H1 (cell line): Measurements from ENCODE around the gene STAT1. TPM values are rescaled to one million over a fixed set of nuclear protein-coding genes. Genes with fewer than 3 reads are reported as not detected.

ENCODE experiments used
- CTCF ChIA-PET: fragments of 300-600 bp; sonication (Branson Sonifier 250); formaldehyde crosslinking; loops from one replicate; lab custom pipeline; 2021; ENCODE audit not compliant: partially characterized antibody; lab: Charles Lee
- POLR2A ChIA-PET: fragments of 300-600 bp; sonication (Branson Sonifier 250); formaldehyde crosslinking; loops from one replicate; lab custom pipeline; 2021; ENCODE audit warnings: inconsistent platforms; ENCODE audit not compliant: partially characterized antibody; lab: Charles Lee
- DNase-seq, 2 experiments: peaks; one replicate each; pipeline versions ENCODE4 v3.0.0 to v3.0.0-alpha.2; 2010 to 2022; ENCODE audit warnings: low spot score in 2 of 2, low read depth in 1 of 2, mixed read lengths in 1 of 2
- FAIRE-seq: peaks from 2 replicates; lab custom pipeline; 2011; peaks lifted over from hg19 to GRCh38; lab: Jason Lieb, UNC
- H2AFZ ChIP-seq: 2 replicates; pipeline ENCODE4 v1.8.1; 2012; ENCODE audit warnings: low read length, inconsistent platforms
- H2AK5ac ChIP-seq: 2 replicates; pipeline ENCODE4 v1.6.1; 2013; ENCODE audit warnings: low read depth, low read length
- H2BK120ac ChIP-seq: replicated peaks from 2 replicates; pipeline ENCODE3; 2013; ENCODE audit warnings: low read depth, low read length, inconsistent platforms
- H2BK12ac ChIP-seq: 2 replicates; pipeline ENCODE4 v1.6.1; 2013; ENCODE audit warnings: low read depth, low read length
- H2BK15ac ChIP-seq: 2 replicates; pipeline ENCODE4 v1.6.1; 2013; ENCODE audit warnings: low read length
- H2BK20ac ChIP-seq: 2 replicates; pipeline ENCODE4 v1.6.1; 2013; ENCODE audit warnings: low read length
- H2BK5ac ChIP-seq: 2 replicates; pipeline ENCODE4 v1.6.1; 2013; ENCODE audit warnings: low read depth, low read length
- H3K14ac ChIP-seq: 2 replicates; pipeline ENCODE4 v1.6.1; 2013; ENCODE audit warnings: inconsistent platforms; ENCODE audit not compliant: insufficient read length
- H3K18ac ChIP-seq: 2 replicates; pipeline ENCODE4 v1.6.1; 2013; ENCODE audit warnings: low read length; ENCODE audit errors: extremely low read depth
- H3K23ac ChIP-seq: 2 replicates; pipeline ENCODE4 v1.6.1; 2013; ENCODE audit warnings: inconsistent platforms; ENCODE audit not compliant: insufficient read length
- H3K23me2 ChIP-seq: 2 replicates; pipeline ENCODE4 v1.6.1; 2013; ENCODE audit warnings: low read depth, low read length
- H3K27ac ChIP-seq: 2 replicates; pipeline ENCODE4 v1.6.1; 2011; ENCODE audit warnings: low read depth, low read length, inconsistent platforms
- H3K27me3 ChIP-seq, 4 experiments: replicated peaks in 1 of 4; 1 replicate in 1 of 4; 2 replicates in 3 of 4; pipeline versions ENCODE4 v1.6.1 to v1.8.1; 2011 to 2013; ENCODE audit warnings: low read length in 3 of 4, mild to moderate bottlenecking in 3 of 4, inconsistent platforms in 2 of 4, mixed read lengths in 2 of 4, moderate library complexity in 1 of 4; ENCODE audit not compliant: control insufficient read depth in 3 of 4, insufficient read depth in 3 of 4; ENCODE audit errors: extremely low read depth in 1 of 4
- H3K36me3 ChIP-seq, 4 experiments: 2 replicates each; pipeline versions ENCODE4 v1.6.1 to v1.8.1; 2011 to 2013; ENCODE audit warnings: mild to moderate bottlenecking in 4 of 4, low read length in 3 of 4, moderate library complexity in 2 of 4, control low read depth in 1 of 4, inconsistent platforms in 1 of 4; ENCODE audit not compliant: insufficient read depth in 4 of 4, control insufficient read depth in 2 of 4
- H3K4ac ChIP-seq: replicated peaks from 2 replicates; pipeline ENCODE3; 2013; ENCODE audit warnings: low read length, low read depth, mixed read lengths, inconsistent platforms; ENCODE audit not compliant: insufficient read length
- H3K4me1 ChIP-seq, 4 experiments: replicated peaks in 1 of 4; 1 replicate in 1 of 4; 2 replicates in 3 of 4; pipeline versions ENCODE4 v1.6.1 to v1.8.1; 2011 to 2013; ENCODE audit warnings: low read length in 3 of 4, inconsistent platforms in 2 of 4, mixed read lengths in 1 of 4; ENCODE audit not compliant: insufficient read depth in 4 of 4, control insufficient read depth in 3 of 4
- H3K4me2 ChIP-seq, 2 experiments: 2 replicates each; pipeline versions ENCODE4 v1.6.1 to v1.8.1; 2011 to 2013; ENCODE audit warnings: low read depth in 2 of 2, low read length in 2 of 2, control low read depth in 1 of 2, inconsistent platforms in 1 of 2, mild to moderate bottlenecking in 1 of 2; ENCODE audit not compliant: insufficient read depth in 1 of 2
- H3K4me3 ChIP-seq, 4 experiments: fragments of 200-600, 300-600 bp in 1 of 4; sonication (generic), shearing (Covaris generic), sonication (Bioruptor Twin) in 1 of 4; 2 replicates each; pipeline versions ENCODE4 v1.5.1 to v1.8.1; 2011 to 2016; ENCODE audit warnings: low read length in 4 of 4, low read depth in 3 of 4, control low read depth in 2 of 4, inconsistent platforms in 2 of 4, mild to moderate bottlenecking in 2 of 4, mixed read lengths in 1 of 4, moderate library complexity in 1 of 4; ENCODE audit not compliant: insufficient read depth in 2 of 4; ENCODE audit errors: extremely low read depth in 1 of 4
- H3K56ac ChIP-seq: replicated peaks from 2 replicates; pipeline ENCODE3; 2013; ENCODE audit warnings: low read depth, mild to moderate bottlenecking, mixed read lengths, low read length, inconsistent platforms; ENCODE audit not compliant: insufficient read length
- H3K79me1 ChIP-seq: 2 replicates; pipeline ENCODE4 v1.6.1; 2013; ENCODE audit warnings: low read depth, low read length, control low read depth
- H3K79me2 ChIP-seq, 2 experiments: 2 replicates each; pipeline versions ENCODE4 v1.6.1 to v1.8.1; 2012 to 2013; ENCODE audit warnings: low read length in 2 of 2, mild to moderate bottlenecking in 2 of 2, inconsistent platforms in 1 of 2; ENCODE audit not compliant: insufficient read depth in 2 of 2, control insufficient read depth in 1 of 2
- H3K9ac ChIP-seq, 4 experiments: replicated peaks in 1 of 4; 1 replicate in 1 of 4; 2 replicates in 3 of 4; pipeline versions ENCODE4 v1.6.1 to v1.8.1; 2011 to 2013; ENCODE audit warnings: low read depth in 3 of 4, low read length in 3 of 4, control low read depth in 2 of 4, mild to moderate bottlenecking in 2 of 4, moderate library complexity in 2 of 4, inconsistent platforms in 1 of 4; ENCODE audit errors: extremely low read depth in 1 of 4
- H3K9me3 ChIP-seq, 2 experiments: 2 replicates each; pipeline versions ENCODE4 v1.6.1 to v1.8.1; 2012 to 2013; ENCODE audit warnings: mild to moderate bottlenecking in 2 of 2, moderate library complexity in 2 of 2, control low read depth in 1 of 2, inconsistent platforms in 1 of 2, low read depth in 1 of 2, low read length in 1 of 2, mixed read lengths in 1 of 2; ENCODE audit not compliant: insufficient read depth in 2 of 2
- H4K20me1 ChIP-seq, 2 experiments: replicated peaks in 1 of 2; 2 replicates each; pipeline versions ENCODE3 to v1.8.1; 2011 to 2013; ENCODE audit warnings: inconsistent platforms in 2 of 2, low read length in 2 of 2, mild to moderate bottlenecking in 1 of 2; ENCODE audit not compliant: insufficient read depth in 2 of 2, control insufficient read depth in 1 of 2
- H4K5ac ChIP-seq: 2 replicates; pipeline ENCODE4 v1.6.1; 2013; ENCODE audit warnings: low read length, low read depth, mixed read lengths, inconsistent platforms; ENCODE audit not compliant: insufficient read length
- H4K8ac ChIP-seq: 2 replicates; pipeline ENCODE4 v1.8.0; 2013; ENCODE audit warnings: mild to moderate bottlenecking, moderate library complexity, low read length, inconsistent platforms; ENCODE audit not compliant: insufficient read depth; ENCODE audit errors: extremely low read depth
- H4K91ac ChIP-seq: replicated peaks from 2 replicates; pipeline ENCODE3; 2013; ENCODE audit warnings: low read length, mixed read lengths, inconsistent platforms; ENCODE audit not compliant: insufficient read length
- BACH1 ChIP-seq: IDR thresholded peaks from 2 replicates; pipeline ENCODE4 v1.6.1; 2012; ENCODE audit warnings: low read length, improper control_type of control experiment
- CREB1 ChIP-seq: IDR thresholded peaks from 2 replicates; pipeline ENCODE4 v1.6.1; 2012; ENCODE audit warnings: inconsistent platforms
- EGR1 ChIP-seq: IDR thresholded peaks from 2 replicates; pipeline ENCODE4 v1.6.1; 2011; ENCODE audit warnings: low read depth, low read length, borderline replicate concordance
- EP300 ChIP-seq, 2 experiments: IDR thresholded peaks; 1 replicate in 1 of 2; 2 replicates in 1 of 2; pipeline ENCODE4 v1.6.1; 2011 to 2012; ENCODE audit warnings: low read depth in 2 of 2, low read length in 2 of 2, mild to moderate bottlenecking in 2 of 2, borderline replicate concordance in 1 of 2, inconsistent platforms in 1 of 2, moderate library complexity in 1 of 2
- FOSL1 ChIP-seq: IDR thresholded peaks from 2 replicates; pipeline ENCODE4 v1.6.1; 2011; ENCODE audit warnings: mild to moderate bottlenecking, low read depth, low read length, moderate library complexity; ENCODE audit not compliant: insufficient read depth
- GTF2F1 ChIP-seq: IDR thresholded peaks from 2 replicates; pipeline ENCODE4 v1.6.1; 2012; ENCODE audit warnings: low read depth, low read length, improper control_type of control experiment, borderline replicate concordance
- JUND ChIP-seq: IDR thresholded peaks from 2 replicates; pipeline ENCODE4 v1.6.1; 2011; ENCODE audit warnings: mild to moderate bottlenecking, improper control_type of control experiment, low read length
- KDM1A ChIP-seq: fragments of 200-600, 300-600 bp; sonication (generic); IDR thresholded peaks from 2 replicates; pipeline ENCODE4 v1.7.1; 2016; ENCODE audit warnings: mild to moderate bottlenecking, low read length, borderline replicate concordance
- POLR2AphosphoS5 ChIP-seq: IDR thresholded peaks from 2 replicates; pipeline ENCODE4 v1.6.1; 2011; ENCODE audit warnings: low read depth, low read length
- SIRT6 ChIP-seq: IDR thresholded peaks from one replicate; pipeline ENCODE4 v1.7.1; 2012; ENCODE audit warnings: low read length, inconsistent platforms
- SIX5 ChIP-seq: IDR thresholded peaks from 2 replicates; pipeline ENCODE4 v1.6.1; 2011; ENCODE audit warnings: mild to moderate bottlenecking, low read depth, low read length
- TCF12 ChIP-seq: IDR thresholded peaks from 2 replicates; pipeline ENCODE4 v1.6.1; 2011; ENCODE audit warnings: low read depth, mild to moderate bottlenecking, low read length
- ZNF274 ChIP-seq: IDR thresholded peaks from 2 replicates; pipeline ENCODE4 v1.7.0; 2012; ENCODE audit warnings: low read length, borderline replicate concordance; ENCODE audit errors: extremely low read depth
- WGBS, 2 experiments: shearing (Covaris generic) in 1 of 2; methylation state at CpG; one replicate each; pipeline versions ENCODE4 v1.1.6 to v1.1.7; 2013 to 2015; ENCODE audit warnings: low lambda C conversion rate in 2 of 2, mixed read lengths in 2 of 2, inconsistent platforms in 1 of 2, low coverage in 1 of 2, missing lambda C conversion rate in 1 of 2; ENCODE audit not compliant: insufficient replicate concordance in 2 of 2, insufficient coverage in 1 of 2, insufficient read length in 1 of 2; ENCODE audit errors: extremely low coverage in 1 of 2, missing lambda C conversion rate in 1 of 2; 5-methylcytosine and 5-hydroxymethylcytosine counted together
- polyA plus RNA-seq, 7 experiments: library from polyadenylated mRNA; depleted of rRNA in 3 of 7; stranded (reverse) in 5 of 7; unstranded in 2 of 7; fragments of >200 nt in 5 of 7; fragments of 200-250 nt in 2 of 7; gene quantifications; 1 replicate in 5 of 7; 2 replicates in 1 of 7; 4 replicates in 1 of 7; pipeline versions ENCODE4 v1.2.1 to v1.2.3, GENCODE V29; 2011 to 2013; ENCODE audit warnings: missing spikeins in 2 of 7, mixed read lengths in 2 of 7
- total RNA-seq: library from RNA; stranded (reverse); fragmentation: NEBNext Ultra II Directional; extraction: Animal tissue kit (Norgen Biotek cat#: 25700); gene quantifications from 2 replicates; pipeline ENCODE4 v1.2.1, GENCODE V29; 2021

The STAT1 gene
- total and polyA plus RNA-seq, 2 of the 8 experiments (the other 6 are each of a cell fraction or from before 2014, with no cell fraction given): 20.3 to 43.0 TPM

- no peak overlapping the region for H2AK5ac ChIP-seq
- CTCF ChIA-PET: no interaction called here
Observed at GRCh38 chr2:190961918-190962487, 52.0 kb downstream of the STAT1 start.

More at GRCh38 chr2:190961918-190962487, 52.0 kb downstream of the STAT1 start:
- TF ChIP-seq BACH1 (no peak), EP300 (IDR thresholded peaks at IDR 0.05; ENCODE audit: borderline replicate concordance in 1 of 2, low read depth in 2 of 2, low read length in 2 of 2) (no peak), KDM1A (no peak), FOSL1 (no peak), CREB1 (no peak), ZNF274 (no peak), SIRT6 (no peak), JUND (no peak), SIX5 (no peak), GTF2F1 (no peak), EGR1 (no peak), TCF12 (no peak), POLR2AphosphoS5 (no peak)
- H4K20me1 ChIP-seq: no peaks in the 10 kb centered on the region
- no peak overlapping the region for H3K4me2 ChIP-seq
- H2BK120ac ChIP-seq: no peak overlapping the region
- no peaks in the 10 kb centered on the region for H3K23me2 ChIP-seq
- POLR2A ChIA-PET: interaction anchor here (1.0 kb wide), 1 partner anchor 15 kb away, joined by 3 read pairs; no protein-coding TSS in a partner anchor
- H4K8ac ChIP-seq: no peak overlapping the region
- no peak overlapping the region for H4K5ac ChIP-seq
- H3K27me3 ChIP-seq: no peaks in the 10 kb centered on the region
- no peak overlapping the region for H2BK5ac ChIP-seq
- no peak overlapping the region for H3K56ac ChIP-seq
- no peaks in the 10 kb centered on the region for H3K9me3 ChIP-seq
- H3K4me1 ChIP-seq: no peaks in the 10 kb centered on the region
- DNase-seq: no peak
- no peak for FAIRE-seq
- H2BK20ac ChIP-seq: no peak overlapping the region
- H3K27ac ChIP-seq: no peak overlapping the region
- no peaks in the 10 kb centered on the region for H3K79me1 ChIP-seq
- H3K4ac ChIP-seq: no peak overlapping the region
- no peak overlapping the region for H3K9ac ChIP-seq
- no peak overlapping the region for H2BK15ac ChIP-seq
- no peaks in the 10 kb centered on the region for H3K79me2 ChIP-seq
- no peak overlapping the region for H3K14ac ChIP-seq
- WGBS, 2 experiments: 90% methylated on average over 2 of the region's 2 CpGs; no CpG with 5 or more reads in 1 of the 2 experiments
- H2AFZ ChIP-seq: no peak overlapping the region
- H3K36me3 ChIP-seq: peaks cover 0 to 7% (median 3%) of the 10 kb centered on the region in 4 experiments; a peak in 5 of 8 replicates
- no peak overlapping the region for H3K23ac ChIP-seq
- no peak overlapping the region for H3K4me3 ChIP-seq
- H3K18ac ChIP-seq: no peak overlapping the region
- H2BK12ac ChIP-seq: no peak overlapping the region
- no peak overlapping the region for H4K91ac ChIP-seq
